Activated CD8-positive, alpha-beta memory T cell treated with anti-CD3 and anti-CD28 coated beads for 36 hours (primary cell): Measurements from ENCODE around the gene UBR2. TPM values are rescaled to one million over a fixed set of nuclear protein-coding genes. Genes with fewer than 3 reads are reported as not detected.

Experiments
- CTCF ChIA-PET: fragments of 350-600 bp; sonication (Branson Sonifier 250); formaldehyde crosslinking; loops from one replicate; lab custom pipeline; 2021; ENCODE audit warnings: antibody characterized with exemption; lab: Charles Lee
- POLR2A ChIA-PET: fragments of 350-600 bp; sonication (Branson Sonifier 250); formaldehyde crosslinking; loops from one replicate; lab custom pipeline; 2021; ENCODE audit warnings: antibody characterized with exemption; lab: Charles Lee
- total RNA-seq, 2 experiments: library from RNA; stranded (reverse); gene quantifications; one replicate each; pipeline ENCODE4 v1.2.3, GENCODE V29; 2021

The UBR2 gene
- total RNA-seq, 2 experiments from 2014 or later, result 22.5 to 24.0 TPM

GRCh38 chr6:42702200-42702599 lies 138.4 kb downstream of the UBR2 start:
- ChIA-PET POLR2A (interaction anchor here (0.5 to 0.9 kb wide), 2 partner anchors 9 to 27 kb away, joined by 3 to 7 read pairs; no protein-coding TSS in a partner anchor), CTCF (interaction anchor here (0.6 kb wide), 2 partner anchors 39 to 759 kb away, joined by 3 to 5 read pairs; no protein-coding TSS in a partner anchor)

DNA sequence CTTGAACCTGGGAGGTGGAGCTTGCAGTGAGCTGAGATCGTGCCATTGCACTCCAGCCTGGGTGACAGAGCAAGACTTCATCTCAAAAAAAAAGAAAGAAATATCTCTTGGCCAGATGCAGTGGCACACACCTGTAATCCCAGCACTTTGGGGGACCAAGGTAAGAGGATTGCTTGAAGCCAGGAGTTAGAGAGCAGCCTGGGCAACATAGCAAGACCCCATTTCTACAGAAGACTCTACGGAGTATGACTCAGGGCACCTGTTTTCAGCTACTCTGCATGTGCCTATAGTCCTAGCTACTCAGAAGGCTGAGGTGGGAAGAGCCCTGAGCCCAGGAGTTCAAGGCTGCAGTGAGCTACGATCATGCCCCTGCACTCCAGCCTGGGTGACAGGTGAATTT lies 139.0 kb downstream of the UBR2 start:
- ChIA-PET CTCF (interaction anchor here (0.6 kb wide), 1 partner anchor 38 kb away, joined by 3 read pairs; no protein-coding TSS in a partner anchor), POLR2A (interaction anchor here (0.9 kb wide), 1 partner anchor 9 kb away, joined by 3 read pairs; no protein-coding TSS in a partner anchor)

DNA sequence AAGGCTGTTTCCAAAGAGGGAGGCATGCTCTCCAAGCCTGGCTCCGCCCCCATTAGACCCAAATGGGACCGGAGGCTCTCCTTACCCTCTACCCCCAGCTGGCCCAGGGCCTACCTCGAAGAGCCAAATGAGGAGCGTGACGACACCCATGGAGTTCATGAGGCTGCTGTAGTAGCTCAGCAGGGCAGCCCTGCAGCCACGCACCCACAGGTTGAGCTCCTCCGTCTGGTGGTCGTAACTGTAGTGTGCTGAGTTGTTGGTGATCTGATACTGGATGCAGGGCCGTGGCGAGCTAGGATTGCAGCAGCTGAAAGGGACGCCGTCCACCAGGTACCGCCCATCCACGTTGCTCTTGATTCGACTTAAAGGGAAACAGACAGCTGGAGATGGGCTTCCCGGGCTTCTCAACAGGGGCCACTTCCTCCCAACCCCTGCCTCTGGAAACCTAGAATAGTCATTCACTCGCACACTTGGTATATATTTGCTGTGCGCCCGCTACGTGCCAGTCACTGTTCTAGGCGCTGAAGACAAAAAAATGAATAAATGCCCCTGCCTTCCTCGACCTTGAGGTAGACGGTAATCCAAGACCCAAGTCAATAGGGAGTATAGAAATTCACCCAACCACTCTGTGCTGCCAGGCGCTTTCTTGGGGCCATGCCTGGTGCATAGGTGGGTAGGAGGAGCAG lies 140.6 kb downstream of the UBR2 start:
- ChIA-PET POLR2A (no interaction called here), CTCF (interaction anchor here (1.0 kb wide), 1 partner anchor 43 kb away, joined by 3 read pairs; no protein-coding TSS in a partner anchor)

DNA sequence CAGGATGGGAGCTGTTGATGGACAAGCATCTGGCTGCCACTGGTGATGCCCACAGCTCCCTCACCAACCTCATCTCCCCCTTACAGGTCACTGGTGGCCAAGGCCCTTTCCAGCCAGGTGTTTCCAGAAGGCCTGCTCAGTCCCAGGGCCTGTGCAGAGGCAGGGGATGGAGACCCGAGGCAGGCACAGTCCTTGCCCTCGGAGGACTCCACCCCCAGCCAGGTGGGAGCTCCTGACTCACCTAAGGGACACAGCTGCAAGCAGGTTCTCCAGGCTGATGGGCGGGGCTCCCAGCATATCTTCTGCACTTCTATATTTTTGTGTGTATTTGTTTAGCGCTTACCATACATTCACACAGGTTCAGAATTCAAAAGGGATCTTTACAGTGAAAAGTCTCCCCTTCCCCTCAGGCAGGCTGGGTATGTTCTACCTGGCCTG lies 141.1 kb downstream of the UBR2 start:
- CTCF ChIA-PET, result interaction anchor here (1.0 kb wide), 1 partner anchor 44 kb away, joined by 3 read pairs; no protein-coding TSS in a partner anchor
- POLR2A ChIA-PET, result no interaction called here

DNA sequence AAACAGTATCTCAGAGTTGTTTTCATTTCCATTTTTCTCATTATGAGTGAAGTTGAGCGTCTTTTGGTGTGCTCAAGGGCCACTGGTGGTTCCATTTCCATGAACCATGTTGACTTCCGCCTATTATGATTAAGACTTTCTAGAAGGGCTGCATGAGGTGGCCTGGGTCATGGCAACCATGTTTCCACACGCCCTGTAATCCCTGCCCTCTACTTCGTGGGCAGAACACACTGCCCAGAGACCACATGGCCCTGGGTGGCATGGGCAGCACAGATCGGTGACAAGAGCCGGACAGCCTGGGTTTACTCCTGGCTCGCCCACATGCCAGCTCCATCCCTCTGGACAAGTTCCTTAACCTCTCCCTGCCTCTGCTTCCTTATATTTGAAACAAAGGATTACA lies 143.8 kb downstream of the UBR2 start:
- POLR2A ChIA-PET, result no interaction called here
- CTCF ChIA-PET, result no interaction called here

DNA sequence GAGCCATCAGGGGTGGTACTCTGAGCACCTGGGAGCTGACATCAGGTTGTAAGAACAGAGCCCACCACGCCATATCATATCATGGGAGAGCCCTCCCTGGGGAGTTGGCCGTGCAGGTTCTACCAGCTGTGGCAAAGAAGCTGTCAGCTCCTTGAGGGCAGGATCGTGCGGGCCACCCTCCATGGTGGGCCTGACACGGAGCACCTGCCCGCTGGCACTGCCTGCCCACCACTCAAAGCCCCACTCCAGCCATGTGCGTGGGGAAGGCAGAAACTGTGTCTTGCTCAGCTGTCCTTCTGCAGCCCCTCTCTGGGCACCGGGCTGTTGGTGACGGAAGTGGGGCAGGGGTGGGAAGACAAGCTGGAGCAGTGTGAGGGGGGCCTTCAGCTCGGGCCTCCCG lies 144.3 kb downstream of the UBR2 start:
- ChIA-PET POLR2A (no interaction called here), CTCF (no interaction called here)

GRCh38 chr6:42709871-42710270 lies 146.0 kb downstream of the UBR2 start:
- POLR2A ChIA-PET, result no interaction called here
- CTCF ChIA-PET, result no interaction called here

GRCh38 chr6:42710316-42710715 lies 146.5 kb downstream of the UBR2 start:
- ChIA-PET CTCF (no interaction called here), POLR2A (no interaction called here)

GRCh38 chr6:42711930-42712329 lies 148.1 kb downstream of the UBR2 start:
- ChIA-PET POLR2A (no interaction called here), CTCF (interaction anchor here (1.5 kb wide), 1 partner anchor 15 kb away, joined by 3 read pairs; no protein-coding TSS in a partner anchor)

GRCh38 chr6:42714098-42714761 lies 150.4 kb downstream of the UBR2 start:
- ChIA-PET POLR2A (no interaction called here), CTCF (interaction anchor here (1.0 kb wide), 1 partner anchor 12 kb away, joined by 4 read pairs; no protein-coding TSS in a partner anchor)

DNA sequence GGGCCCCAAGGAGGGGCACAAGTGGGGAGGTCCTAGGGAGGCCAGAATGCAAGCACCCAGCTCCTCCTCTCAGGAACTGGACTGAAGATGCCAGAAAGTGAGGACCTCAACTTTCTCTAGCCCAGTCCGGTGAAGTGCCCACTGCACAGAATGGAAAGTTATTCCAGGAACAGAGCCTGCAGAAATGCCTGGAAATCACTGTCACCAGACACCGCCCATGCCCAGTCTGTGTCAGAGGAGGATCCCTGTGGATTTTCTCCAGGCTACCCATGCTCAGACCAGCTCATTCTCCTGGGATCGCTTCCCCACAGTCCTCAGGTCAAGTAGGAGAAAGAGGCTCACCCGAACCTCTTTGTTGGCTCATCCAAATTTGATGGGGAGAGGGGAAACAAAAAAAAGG lies 152.0 kb downstream of the UBR2 start:
- ChIA-PET CTCF (no interaction called here), POLR2A (no interaction called here)

DNA sequence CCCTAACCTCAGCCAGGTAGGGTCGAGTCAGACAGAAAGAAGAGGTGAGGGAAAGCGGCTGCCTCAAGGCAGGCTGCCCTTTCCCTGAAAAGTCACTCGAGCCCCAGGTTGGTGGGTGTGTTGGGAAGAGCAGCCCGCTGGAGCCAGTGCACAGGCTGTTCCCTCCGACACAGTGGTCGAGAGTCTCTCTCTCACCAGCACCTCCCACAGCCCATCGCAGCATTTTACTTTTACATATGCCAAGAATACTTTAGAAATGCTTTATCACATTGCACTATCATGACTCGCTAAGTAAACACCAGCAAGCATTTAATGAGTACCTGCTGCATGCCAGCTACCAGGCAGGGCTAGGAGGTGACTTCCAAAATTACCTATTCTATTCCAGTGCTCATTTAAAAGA lies 156.9 kb downstream of the UBR2 start:
- ChIA-PET CTCF (no interaction called here), POLR2A (no interaction called here)

GRCh38 chr6:42722497-42722896 lies 158.7 kb downstream of the UBR2 start, which contains the start of gene PRPH2:
PRPH2 (minus strand) TSS chr6:42722597; CDS start chr6:42722334, 263 bp downstream.
- CTCF ChIA-PET, result interaction anchor here (0.5 kb wide), 1 partner anchor 31 kb away, joined by 3 read pairs; no protein-coding TSS in a partner anchor
- POLR2A ChIA-PET, result interaction anchor here (0.5 kb wide), 1 partner anchor 79 kb away, joined by 8 read pairs; no protein-coding TSS in a partner anchor

DNA sequence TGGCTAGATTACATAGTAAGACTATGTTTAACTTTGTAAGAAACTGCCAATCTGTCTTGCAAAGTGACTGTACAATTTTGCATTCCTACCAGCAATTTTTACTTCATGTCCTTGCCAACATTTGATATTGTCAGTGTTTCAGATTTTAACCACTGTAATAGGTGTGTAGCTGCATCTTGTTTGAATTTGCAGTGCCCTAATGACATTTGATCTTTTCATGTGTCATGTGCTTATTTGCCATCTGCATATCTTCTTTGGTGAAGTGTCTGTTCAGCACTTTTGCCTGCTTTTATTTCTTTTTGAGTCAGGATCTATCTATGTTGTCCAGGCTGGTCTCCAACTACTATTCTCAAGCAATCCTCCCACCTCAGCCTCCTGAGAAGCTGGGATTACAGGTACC lies 161.0 kb downstream of the UBR2 start:
- POLR2A ChIA-PET, result no interaction called here
- CTCF ChIA-PET, result no interaction called here

- ChIA-PET CTCF (interaction anchor here (0.6 to 2.3 kb wide), 15 partner anchors 8 to 175 kb away, joined by 3 to 12 read pairs (median 4); partner anchors contain the start of gene TBCC), POLR2A (interaction anchor here (1.0 to 2.1 kb wide), 5 partner anchors 21 to 154 kb away, joined by 3 to 14 read pairs (median 3); partner anchors contain the start of genes BICRAL and RPL7L1)
Measured at GRCh38 chr6:42726026-42726425, 162.2 kb downstream of the UBR2 start.

DNA sequence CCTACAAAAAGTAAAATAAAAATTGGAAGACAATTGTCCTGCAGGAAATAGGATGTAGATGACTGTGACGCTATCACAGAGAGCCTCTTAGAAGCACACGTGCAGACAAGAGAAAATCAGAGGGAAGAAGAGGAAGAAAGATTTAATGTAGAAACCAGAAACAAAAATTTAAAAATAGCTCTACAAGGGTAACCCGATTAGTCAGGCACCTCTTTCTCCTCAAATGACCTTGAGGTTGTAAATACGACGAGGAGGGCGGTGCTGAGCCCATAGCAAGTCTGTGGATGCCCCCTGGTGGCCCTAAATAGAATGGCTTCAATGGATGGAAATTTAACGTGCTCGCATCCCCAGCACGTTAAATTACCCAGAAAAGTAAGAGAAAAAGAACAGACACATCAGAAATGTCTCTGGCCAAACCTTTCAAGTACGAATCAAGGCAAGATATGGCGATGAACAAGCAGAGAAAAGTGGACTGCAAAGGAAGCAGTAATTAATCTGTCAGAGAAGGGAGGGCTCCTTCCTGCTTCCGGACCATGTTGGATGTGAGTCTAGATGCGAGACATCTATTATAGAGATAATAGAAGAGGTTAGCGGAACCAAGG lies 162.8 kb downstream of the UBR2 start:
- CTCF ChIA-PET, result interaction anchor here (0.6 to 2.3 kb wide), 16 partner anchors 9 to 175 kb away, joined by 3 to 12 read pairs (median 4); partner anchors contain the start of gene TBCC

GRCh38 chr6:42727087-42727611 lies 163.3 kb downstream of the UBR2 start:
- POLR2A ChIA-PET, result interaction anchor here (0.6 to 2.1 kb wide), 10 partner anchors 13 to 502 kb away, joined by 3 to 14 read pairs (median 4); partner anchors contain the start of genes BICRAL, RPL7L1 and TBCC
- CTCF ChIA-PET, result interaction anchor here (0.6 to 2.3 kb wide), 7 partner anchors 15 to 174 kb away, joined by 3 to 12 read pairs (median 4); partner anchors contain the start of gene TBCC

More for the DNA sequence above, 162.8 kb downstream of the UBR2 start:
- POLR2A ChIA-PET, result interaction anchor here (0.6 to 2.1 kb wide), 9 partner anchors 19 to 501 kb away, joined by 3 to 14 read pairs (median 4); partner anchors contain the start of genes BICRAL, RPL7L1 and TBCC

GRCh38 chr6:42727627-42728026 lies 163.8 kb downstream of the UBR2 start:
- CTCF ChIA-PET, result interaction anchor here (0.6 to 2.3 kb wide), 5 partner anchors 15 to 146 kb away, joined by 3 to 12 read pairs (median 4); partner anchors contain the start of gene TBCC
- POLR2A ChIA-PET, result interaction anchor here (0.7 to 2.1 kb wide), 4 partner anchors 13 to 66 kb away, joined by 3 to 14 read pairs (median 4); partner anchors contain the start of gene TBCC
